ENCODE results near the gene NOL3.

Gene NOL3

GRCh38 chr16:67212766-67213165 lies 42.4 kb downstream of the NOL3 start:
- H3K4me3 ChIP-seq (ENCODE audit: low read depth, low read length) = no peak overlapping the region

GRCh38 chr16:67213197-67214019 lies 43.1 kb downstream of the NOL3 start:
- no peak for DNase-seq (ENCODE audit: low read depth)
- H3K4me3 ChIP-seq (ENCODE audit: low read depth, low read length) = no peak overlapping the region
- TF ChIP-seq, protein P1, sequence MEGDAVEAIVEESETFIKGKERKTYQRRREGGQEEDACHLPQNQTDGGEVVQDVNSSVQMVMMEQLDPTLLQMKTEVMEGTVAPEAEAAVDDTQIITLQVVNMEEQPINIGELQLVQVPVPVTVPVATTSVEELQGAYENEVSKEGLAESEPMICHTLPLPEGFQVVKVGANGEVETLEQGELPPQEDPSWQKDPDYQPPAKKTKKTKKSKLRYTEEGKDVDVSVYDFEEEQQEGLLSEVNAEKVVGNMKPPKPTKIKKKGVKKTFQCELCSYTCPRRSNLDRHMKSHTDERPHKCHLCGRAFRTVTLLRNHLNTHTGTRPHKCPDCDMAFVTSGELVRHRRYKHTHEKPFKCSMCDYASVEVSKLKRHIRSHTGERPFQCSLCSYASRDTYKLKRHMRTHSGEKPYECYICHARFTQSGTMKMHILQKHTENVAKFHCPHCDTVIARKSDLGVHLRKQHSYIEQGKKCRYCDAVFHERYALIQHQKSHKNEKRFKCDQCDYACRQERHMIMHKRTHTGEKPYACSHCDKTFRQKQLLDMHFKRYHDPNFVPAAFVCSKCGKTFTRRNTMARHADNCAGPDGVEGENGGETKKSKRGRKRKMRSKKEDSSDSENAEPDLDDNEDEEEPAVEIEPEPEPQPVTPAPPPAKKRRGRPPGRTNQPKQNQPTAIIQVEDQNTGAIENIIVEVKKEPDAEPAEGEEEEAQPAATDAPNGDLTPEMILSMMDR (conservative IDR thresholded peaks at IDR 0.05; ENCODE audit: low read depth, low read length) = no peak

More at GRCh38 chr16:67212766-67213165, 42.4 kb downstream of the NOL3 start:
- no peak for DNase-seq (ENCODE audit: low read depth)
- TF ChIP-seq, protein P1 (conservative IDR thresholded peaks at IDR 0.05; ENCODE audit: low read depth, low read length) = no peak

GRCh38 chr16:67215706-67216105 lies 45.4 kb downstream of the NOL3 start:
- no peak overlapping the region for H3K4me3 ChIP-seq (ENCODE audit: low read depth, low read length)
- DNase-seq (ENCODE audit: low read depth) = no peak
- TF ChIP-seq, protein P1 (conservative IDR thresholded peaks at IDR 0.05; ENCODE audit: low read depth, low read length) = no peak

GRCh38 chr16:67216612-67217490 lies 46.5 kb downstream of the NOL3 start:
- TF ChIP-seq, protein P1 (conservative IDR thresholded peaks at IDR 0.05; ENCODE audit: low read depth, low read length) = no peak
- no peak for DNase-seq (ENCODE audit: low read depth)
- H3K4me3 ChIP-seq (ENCODE audit: low read depth, low read length) = no peak overlapping the region

DNA sequence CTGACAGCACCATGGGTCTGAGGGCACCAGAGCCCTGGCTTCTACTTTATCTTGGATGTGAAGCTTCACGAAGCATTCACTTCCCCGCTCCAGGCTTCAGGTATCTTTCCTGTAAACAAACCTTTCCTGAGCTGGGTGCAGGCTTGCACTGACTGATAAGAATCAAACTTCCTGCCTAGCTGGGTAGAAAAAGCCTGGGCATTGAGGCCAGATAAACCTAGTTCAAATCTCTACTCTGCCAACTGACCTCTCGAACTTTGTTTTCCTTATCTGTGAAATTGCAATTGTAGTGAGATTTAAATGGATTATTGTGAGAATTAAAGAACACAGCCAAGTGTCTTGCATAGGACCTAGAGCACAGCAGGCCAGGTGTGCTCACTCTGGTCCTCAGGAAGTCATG lies 53.7 kb downstream of the NOL3 start:
- TF ChIP-seq, protein P1 (conservative IDR thresholded peaks at IDR 0.05; ENCODE audit: low read depth, low read length) = no peak
- DNase-seq (ENCODE audit: low read depth) = no peak

More for the DNA sequence above, 53.7 kb downstream of the NOL3 start:
- H3K4me3 ChIP-seq (ENCODE audit: low read depth, low read length) = no peak overlapping the region

Data from choroid plexus epithelial cell (primary cell).